ENCODE results near the gene MPV17L2. TPM values are rescaled to one million over a fixed set of nuclear protein-coding genes. Genes with fewer than 3 reads are reported as not detected.

MPV17L2 gene
- total and polyA plus RNA-seq, 2 experiments from 2014 or later, result 38.7 to 81.3 TPM

GRCh38 chr19:18173054-18173571, 19.9 kb upstream of the MPV17L2 start:
- Histone ChIP-seq H3K4me2 (peak overlapping the region; percentile 92), H3F3A (replicated peaks; ENCODE audit: low read depth) (peaks cover 5% of the 10 kb centered on the region), H3K27ac (ENCODE audit: low read depth) (no peak overlapping the region), H3K79me2 (replicated peaks; ENCODE audit: insufficient read depth) (no peaks in the 10 kb centered on the region), H3K4me1 (ENCODE audit: insufficient read depth) (peaks cover 4% of the 10 kb centered on the region), H2AFZ (peak overlapping the region; percentile 99), H3K9me2 (ENCODE audit: insufficient read depth) (no peaks in the 10 kb centered on the region), H3K36me3 (ENCODE audit: insufficient read depth) (no peaks in the 10 kb centered on the region; the same call in 1 of the 2 replicates), H3K4me3 (peak overlapping the region; percentile 79), H3K27me3 (ENCODE audit: insufficient read depth) (peaks cover 12% of the 10 kb centered on the region), H4K20me1 (replicated peaks; ENCODE audit: insufficient read depth) (no peaks in the 10 kb centered on the region)
- H3K36me3 Mint-ChIP-seq (ENCODE audit: low read depth), result peaks cover 21% of the 10 kb centered on the region
- peaks cover 22% of the 10 kb centered on the region for H3K27me3 Mint-ChIP-seq (ENCODE audit: insufficient read depth, low read depth, poor library complexity)
- H3K4me3 Mint-ChIP-seq, result peak overlapping the region; percentile 78; the same call in 2 of the 3 replicates
- no peaks in the 10 kb centered on the region for H3K9me3 Mint-ChIP-seq
- no peak overlapping the region for H3K27ac Mint-ChIP-seq
- no peak for DNase-seq (ENCODE audit: low spot score)
- ATAC-seq, result peak; percentile 3; the same call in 2 of the 3 replicates
- TF ChIP-seq EZH2 (IDR thresholded peaks at IDR 0.05; ENCODE audit: low read depth, unreplicated experiment) (no peak), CREB1 (CRISPR knock-in tag; IDR thresholded peaks at IDR 0.05; ENCODE audit: low read depth) (no peak), EZH2phosphoT487 (IDR thresholded peaks at IDR 0.05; ENCODE audit: unreplicated experiment) (no peak), STAT1 (IDR thresholded peaks at IDR 0.05; ENCODE audit: unreplicated experiment) (no peak), NANOG (IDR thresholded peaks at IDR 0.05; ENCODE audit: borderline replicate concordance) (no peak)
- H3K4me1 Mint-ChIP-seq, result peaks cover 6% of the 10 kb centered on the region

- peak within 1 kb of the TSS; percentile 92 for H3K4me2 ChIP-seq
Measured at GRCh38 chr19:18173572-18174288, 19.3 kb upstream of the MPV17L2 start, which contains the start of gene IFI30. Gene IFI30, plus strand, starts transcription at chr19:18173813. Its CDS starts 29 bp downstream, at chr19:18173842.

More at GRCh38 chr19:18173572-18174288, 19.3 kb upstream of the MPV17L2 start, which contains the start of gene IFI30:
- Histone ChIP-seq H3F3A (replicated peaks; ENCODE audit: low read depth) (peaks cover 5% of the 10 kb centered on the region), H3K4me1 (ENCODE audit: insufficient read depth) (peaks cover 4% of the 10 kb centered on the region), H3K27ac (ENCODE audit: low read depth) (no peak within 1 kb of the TSS), H3K27me3 (ENCODE audit: insufficient read depth) (peaks cover 12% of the 10 kb centered on the region), H3K36me3 (ENCODE audit: insufficient read depth) (no peaks in the 10 kb centered on the region; the same call in 1 of the 2 replicates), H3K9me2 (ENCODE audit: insufficient read depth) (no peaks in the 10 kb centered on the region), H3K4me3 (peak within 1 kb of the TSS; percentile 79), H3K79me2 (replicated peaks; ENCODE audit: insufficient read depth) (no peaks in the 10 kb centered on the region), H2AFZ (peak within 1 kb of the TSS; percentile 99), H4K20me1 (replicated peaks; ENCODE audit: insufficient read depth) (no peaks in the 10 kb centered on the region)
- peak; percentile 86 for ATAC-seq
- H3K27me3 Mint-ChIP-seq (ENCODE audit: insufficient read depth, low read depth, poor library complexity), result peaks cover 19% of the 10 kb centered on the region
- TF ChIP-seq ZNF114 (CRISPR knock-in tag; IDR thresholded peaks at IDR 0.05) (no peak), EZH2phosphoT487 (IDR thresholded peaks at IDR 0.05; ENCODE audit: unreplicated experiment) (no peak), POLR2AphosphoS5 (IDR thresholded peaks at IDR 0.05; ENCODE audit: low read depth) (peak; percentile 84), REST (IDR thresholded peaks at IDR 0.05; ENCODE audit: unreplicated experiment) (no peak)
- peaks cover 6% of the 10 kb centered on the region for H3K4me1 Mint-ChIP-seq
- DNase-seq (ENCODE audit: low spot score), result peak; percentile 84
- H3K4me3 Mint-ChIP-seq, result peak within 1 kb of the TSS; percentile 78
- H3K36me3 Mint-ChIP-seq (ENCODE audit: low read depth), result peaks cover 17% of the 10 kb centered on the region; the same call in 2 of the 3 replicates
- H3K27ac Mint-ChIP-seq, result no peak within 1 kb of the TSS
- no peaks in the 10 kb centered on the region for H3K9me3 Mint-ChIP-seq

Measured in GM23338 (cell line).